Measurements from ENCODE around the gene BEGAIN.
A peak's percentile ranks its signal among the peaks of the same experiment; 100 is the strongest.

BEGAIN gene

GRCh38 chr14:100567009-100567876, 20.0 kb downstream of the BEGAIN start:
- no peak for DNase-seq

- no peak for DNase-seq
Measured at GRCh38 chr14:100566586-100566985, 20.6 kb downstream of the BEGAIN start.

- no peak for DNase-seq
Measured at GRCh38 chr14:100566119-100566518, 21.1 kb downstream of the BEGAIN start.

- no peak for DNase-seq
Measured at GRCh38 chr14:100565650-100566049, 21.6 kb downstream of the BEGAIN start.

- DNase-seq, result no peak
Measured at GRCh38 chr14:100564512-100564911, 22.7 kb downstream of the BEGAIN start.

- DNase-seq, result no peak
Measured at GRCh38 chr14:100562751-100563150, 24.5 kb downstream of the BEGAIN start.

GRCh38 chr14:100561005-100561404, 26.2 kb downstream of the BEGAIN start:
- no peak for DNase-seq

GRCh38 chr14:100560471-100560870, 26.7 kb downstream of the BEGAIN start:
- DNase-seq, result no peak

GRCh38 chr14:100559455-100559854, 27.8 kb downstream of the BEGAIN start:
- DNase-seq, result no peak

- DNase-seq, result no peak
Measured at GRCh38 chr14:100558966-100559365, 28.3 kb downstream of the BEGAIN start.

- DNase-seq, result no peak
Measured at GRCh38 chr14:100558226-100558625, 29.0 kb downstream of the BEGAIN start.

- no peak for DNase-seq
Measured at GRCh38 chr14:100557658-100558057, 29.6 kb downstream of the BEGAIN start.

GRCh38 chr14:100556936-100557505, 30.2 kb downstream of the BEGAIN start:
- DNase-seq, result peak; percentile 55

- no peak for DNase-seq
Measured at GRCh38 chr14:100556140-100556475, 31.1 kb downstream of the BEGAIN start.

- no peak for DNase-seq
Measured at GRCh38 chr14:100555436-100556139, 31.6 kb downstream of the BEGAIN start.

GRCh38 chr14:100554696-100555320, 32.4 kb downstream of the BEGAIN start:
- no peak for DNase-seq

GRCh38 chr14:100554082-100554677, 33.0 kb downstream of the BEGAIN start:
- DNase-seq, result peak; percentile 50

- no peak for DNase-seq
Measured at GRCh38 chr14:100553471-100553870, 33.7 kb downstream of the BEGAIN start.

GRCh38 chr14:100552524-100553125, 34.6 kb downstream of the BEGAIN start:
- no peak for DNase-seq

GRCh38 chr14:100551056-100551455, 36.2 kb downstream of the BEGAIN start:
- DNase-seq, result no peak

- no peak for DNase-seq
Measured at GRCh38 chr14:100549834-100550625, 37.2 kb downstream of the BEGAIN start.

- DNase-seq, result no peak
Measured at GRCh38 chr14:100548939-100549338, 38.3 kb downstream of the BEGAIN start.
